ENCODE results near the gene TBC1D22A. TPM values are rescaled to one million over a fixed set of nuclear protein-coding genes. Genes with fewer than 3 reads are reported as not detected.
A peak's percentile ranks its signal among the peaks of the same experiment; 100 is the strongest.

The TBC1D22A gene
- total and polyA plus RNA-seq, 2 experiments from 2014 or later, result 9.6 to 13.3 TPM

GRCh38 chr22:47100019-47100418 lies 337.6 kb downstream of the TBC1D22A start:
- H3K4me3 ChIP-seq, result no peak overlapping the region
- peaks cover 10% of the 10 kb centered on the region for H3K4me1 ChIP-seq (ENCODE audit: insufficient read depth)
- H3K27ac Mint-ChIP-seq, result 0 out of 2 replicates have a peak overlapping the region, but pooled peaks have one; percentile 38
- H3K36me3 Mint-ChIP-seq (ENCODE audit: low read depth), result no peaks in the 10 kb centered on the region; the same call in 2 of the 3 replicates
- H3K27me3 ChIP-seq (ENCODE audit: insufficient read depth), result no peaks in the 10 kb centered on the region
- H3K27ac ChIP-seq (ENCODE audit: low read depth), result no peak overlapping the region
- no peaks in the 10 kb centered on the region for H3K79me2 ChIP-seq (replicated peaks; ENCODE audit: insufficient read depth)
- no peak overlapping the region for H3K4me2 ChIP-seq
- peaks cover 37% of the 10 kb centered on the region for H3K4me1 Mint-ChIP-seq
- H3F3A ChIP-seq (replicated peaks; ENCODE audit: low read depth), result no peaks in the 10 kb centered on the region
- H4K20me1 ChIP-seq (replicated peaks; ENCODE audit: insufficient read depth), result 0 out of 2 replicates have a peak, but pooled peaks cover 4% of the 10 kb centered on the region
- H3K4me3 Mint-ChIP-seq, result no peak overlapping the region
- H2AFZ ChIP-seq, result no peak overlapping the region
- DNase-seq (ENCODE audit: low spot score), result no peak
- H3K27me3 Mint-ChIP-seq (ENCODE audit: insufficient read depth, low read depth, poor library complexity), result peaks cover 12% of the 10 kb centered on the region
- TF ChIP-seq EZH2phosphoT487 (IDR thresholded peaks at IDR 0.05; ENCODE audit: unreplicated experiment) (no peak), STAT1 (IDR thresholded peaks at IDR 0.05; ENCODE audit: unreplicated experiment) (no peak), ZNF462 (CRISPR knock-in tag; IDR thresholded peaks at IDR 0.05) (no peak), ZNF331 (CRISPR knock-in tag; IDR thresholded peaks at IDR 0.05; ENCODE audit: low read depth) (no peak), JUNB (IDR thresholded peaks at IDR 0.05; ENCODE audit: unreplicated experiment) (no peak), ZNF114 (CRISPR knock-in tag; IDR thresholded peaks at IDR 0.05) (no peak), CREB1 (CRISPR knock-in tag; IDR thresholded peaks at IDR 0.05; ENCODE audit: low read depth) (no peak), CTCF (conservative IDR thresholded peaks at IDR 0.05; ENCODE audit: low read depth in 2 of 2) (no peak), ETS1 (IDR thresholded peaks at IDR 0.05) (no peak), REST (IDR thresholded peaks at IDR 0.05; ENCODE audit: unreplicated experiment) (no peak), EZH2 (IDR thresholded peaks at IDR 0.05; ENCODE audit: low read depth, unreplicated experiment) (no peak), NANOG (IDR thresholded peaks at IDR 0.05; ENCODE audit: borderline replicate concordance) (no peak), POLR2AphosphoS5 (IDR thresholded peaks at IDR 0.05; ENCODE audit: low read depth) (no peak)
- no peaks in the 10 kb centered on the region for H3K9me2 ChIP-seq (ENCODE audit: insufficient read depth)
- no peaks in the 10 kb centered on the region; the same call in 2 of the 3 replicates for H3K9me3 Mint-ChIP-seq
- no peaks in the 10 kb centered on the region for H3K36me3 ChIP-seq (ENCODE audit: insufficient read depth)
- no peak for ATAC-seq
